ENCODE results near the gene KBTBD12. TPM values are rescaled to one million over a fixed set of nuclear protein-coding genes. Genes with fewer than 3 reads are reported as not detected.

Gene KBTBD12
- total and polyA plus RNA-seq, 2 donors (not counting 3 experiments of a cell fraction or from before 2014, with no cell fraction given): not detected

GRCh38 chr3:127888564-127889107 lies 26.4 kb upstream of the KBTBD12 start:
- intact Hi-C loops (cut with micrococcal nuclease) (no loop called here), dilution Hi-C loops (cut with MboI; ENCODE audit: extremely low pct_ligation_motif_present, low sequenced_read_pairs) (no loop called here)
- Histone ChIP-seq H3K9me3 (replicated peaks; ENCODE audit: control insufficient read depth, insufficient read depth, low read length) (no peaks in the 10 kb centered on the region), H3K27me3 (ENCODE audit: control insufficient read depth in 2 of 2, insufficient read depth in 2 of 2, low read length in 2 of 2) (peaks cover 5 to 9% of the 10 kb centered on the region in 2 experiments), H3K4me3 (replicated peaks in 1 of 3; ENCODE audit: insufficient read depth in 1 of 3, low read depth in 1 of 3, low read length in 3 of 3) (no peak overlapping the region), H3K4me1 (ENCODE audit: control insufficient read depth, extremely low read depth, insufficient read depth, low read length) (no peaks in the 10 kb centered on the region), H3K36me3 (ENCODE audit: control insufficient read depth in 2 of 2, extremely low read depth in 1 of 2, insufficient read depth in 2 of 2, low read length in 2 of 2) (no peaks in the 10 kb centered on the region), H3K79me2 (ENCODE audit: control insufficient read depth, insufficient read depth, low read length) (no peaks in the 10 kb centered on the region), H3K9ac (replicated peaks; ENCODE audit: extremely low read depth, insufficient read depth, low read length) (no peak overlapping the region), H2AFZ (ENCODE audit: low read depth, low read length) (no peak overlapping the region), H3K27ac (ENCODE audit: insufficient read depth, low read depth, low read length) (no peak overlapping the region), H4K20me1 (replicated peaks; ENCODE audit: control insufficient read depth, extremely low read depth, insufficient read depth, low read length) (no peaks in the 10 kb centered on the region), H3K4me2 (ENCODE audit: insufficient read depth, low read length) (no peak overlapping the region), H3K9me1 (replicated peaks; ENCODE audit: control insufficient read depth, extremely low read depth, insufficient read depth, low read length) (no peaks in the 10 kb centered on the region)
- CTCF ChIA-PET: no interaction called here
- TF ChIP-seq FOS (IDR thresholded peaks at IDR 0.05; ENCODE audit: borderline replicate concordance, insufficient read depth, low read length): no peak
- TF ChIP-seq MAX (IDR thresholded peaks at IDR 0.05; ENCODE audit: insufficient read depth, insufficient read length): no peak
- no peak for TF ChIP-seq POLR2A (IDR thresholded peaks at IDR 0.05; ENCODE audit: low read depth, low read length)
- no peak for TF ChIP-seq GATA2 (IDR thresholded peaks at IDR 0.05; ENCODE audit: insufficient read depth, insufficient read length, low read depth, low read length)
- no peak for TF ChIP-seq CTCF (IDR thresholded peaks at IDR 0.05; ENCODE audit: extremely low read depth in 1 of 2, insufficient read depth in 1 of 2, low read depth in 1 of 2, low read length in 2 of 2)
- no peak for TF ChIP-seq EZH2 (IDR thresholded peaks at IDR 0.05; ENCODE audit: borderline replicate concordance, low read depth, low read length, severe bottlenecking)
- no peak for TF ChIP-seq MYC (IDR thresholded peaks at IDR 0.05; ENCODE audit: low read depth, low read length)
- no peak for TF ChIP-seq POLR2AphosphoS5 (IDR thresholded peaks at IDR 0.05; ENCODE audit: insufficient read depth, low read depth, low read length)
- no peak for TF ChIP-seq JUN (IDR thresholded peaks at IDR 0.05; ENCODE audit: borderline replicate concordance, insufficient read depth, insufficient read length, low read depth)
- FAIRE-seq (no peak), DNase-seq (ENCODE audit: low read depth, low spot score) (no peak)
- no TSS peak for BruUV-seq (replicated peaks)
- POLR2A ChIA-PET: no interaction called here
